Fibroblast of mammary gland (primary cell): Measurements from ENCODE around the gene RFTN1.

ENCODE experiments used
- DNase-seq: peaks from one replicate; pipeline ENCODE4 v3.0.0-alpha.2; 2010; ENCODE audit warnings: low read depth
- H3K4me3 ChIP-seq: 2 replicates; pipeline ENCODE4 v1.5.1; 2011; ENCODE audit warnings: low read depth, mild to moderate bottlenecking, low read length, moderate library complexity; ENCODE audit not compliant: control insufficient read depth
- TF ChIP-seq, protein P1 (sequence below): conservative IDR thresholded peaks from 2 replicates; pipeline ENCODE4 v1.5.1; 2011; ENCODE audit warnings: low read depth, low read length, inconsistent platforms; ENCODE audit not compliant: control insufficient read depth, insufficient read depth

The RFTN1 gene

DNA sequence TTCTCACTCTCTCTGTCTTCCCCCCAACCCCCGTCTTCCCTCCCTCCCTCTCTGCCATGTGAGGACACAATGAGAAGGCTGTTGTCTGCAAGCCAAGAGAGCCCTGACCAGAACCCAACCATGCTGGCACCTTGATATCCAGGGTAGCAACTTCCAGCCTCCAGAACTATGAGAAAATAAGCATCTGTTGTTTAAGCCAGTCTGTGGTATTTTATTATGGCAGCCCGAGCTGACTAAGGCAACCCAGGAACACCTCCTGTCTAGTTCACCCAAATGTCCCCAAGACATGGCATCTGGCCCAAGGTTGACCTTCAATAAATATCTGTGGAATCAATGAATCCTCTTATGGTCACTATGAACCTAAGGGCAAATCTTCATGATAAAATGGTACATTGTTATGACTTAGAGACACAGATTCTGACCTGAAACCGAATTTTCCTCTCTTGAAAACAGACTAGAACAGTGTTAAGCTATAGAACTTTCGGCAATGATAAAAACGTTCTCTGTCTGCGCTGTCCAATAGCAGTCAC lies 26.5 kb downstream of the RFTN1 start:
- no peak overlapping the region for H3K4me3 ChIP-seq
- DNase-seq = no peak
- TF ChIP-seq, protein P1, sequence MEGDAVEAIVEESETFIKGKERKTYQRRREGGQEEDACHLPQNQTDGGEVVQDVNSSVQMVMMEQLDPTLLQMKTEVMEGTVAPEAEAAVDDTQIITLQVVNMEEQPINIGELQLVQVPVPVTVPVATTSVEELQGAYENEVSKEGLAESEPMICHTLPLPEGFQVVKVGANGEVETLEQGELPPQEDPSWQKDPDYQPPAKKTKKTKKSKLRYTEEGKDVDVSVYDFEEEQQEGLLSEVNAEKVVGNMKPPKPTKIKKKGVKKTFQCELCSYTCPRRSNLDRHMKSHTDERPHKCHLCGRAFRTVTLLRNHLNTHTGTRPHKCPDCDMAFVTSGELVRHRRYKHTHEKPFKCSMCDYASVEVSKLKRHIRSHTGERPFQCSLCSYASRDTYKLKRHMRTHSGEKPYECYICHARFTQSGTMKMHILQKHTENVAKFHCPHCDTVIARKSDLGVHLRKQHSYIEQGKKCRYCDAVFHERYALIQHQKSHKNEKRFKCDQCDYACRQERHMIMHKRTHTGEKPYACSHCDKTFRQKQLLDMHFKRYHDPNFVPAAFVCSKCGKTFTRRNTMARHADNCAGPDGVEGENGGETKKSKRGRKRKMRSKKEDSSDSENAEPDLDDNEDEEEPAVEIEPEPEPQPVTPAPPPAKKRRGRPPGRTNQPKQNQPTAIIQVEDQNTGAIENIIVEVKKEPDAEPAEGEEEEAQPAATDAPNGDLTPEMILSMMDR = no peak

DNA sequence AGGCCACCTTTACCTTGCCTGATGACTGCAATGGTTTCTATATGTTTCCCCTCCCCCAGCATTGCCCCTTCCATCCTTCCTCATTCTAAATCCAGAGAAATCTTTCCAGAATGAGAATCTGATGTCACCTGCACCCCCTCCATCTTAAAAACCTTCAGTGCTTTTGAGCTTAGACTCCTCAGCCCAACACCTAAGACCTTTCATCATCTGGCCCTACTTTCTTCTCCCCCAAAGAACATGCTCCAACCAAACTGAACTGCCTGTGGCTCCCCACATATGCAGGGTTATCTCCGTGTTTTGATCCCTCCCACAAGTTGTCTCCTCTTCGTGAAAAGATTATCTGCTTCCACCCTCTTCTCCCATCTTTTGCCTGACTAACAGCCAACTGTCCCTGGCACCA lies 27.3 kb downstream of the RFTN1 start:
- H3K4me3 ChIP-seq = no peak overlapping the region
- DNase-seq = no peak
- TF ChIP-seq, protein P1 = no peak

DNA sequence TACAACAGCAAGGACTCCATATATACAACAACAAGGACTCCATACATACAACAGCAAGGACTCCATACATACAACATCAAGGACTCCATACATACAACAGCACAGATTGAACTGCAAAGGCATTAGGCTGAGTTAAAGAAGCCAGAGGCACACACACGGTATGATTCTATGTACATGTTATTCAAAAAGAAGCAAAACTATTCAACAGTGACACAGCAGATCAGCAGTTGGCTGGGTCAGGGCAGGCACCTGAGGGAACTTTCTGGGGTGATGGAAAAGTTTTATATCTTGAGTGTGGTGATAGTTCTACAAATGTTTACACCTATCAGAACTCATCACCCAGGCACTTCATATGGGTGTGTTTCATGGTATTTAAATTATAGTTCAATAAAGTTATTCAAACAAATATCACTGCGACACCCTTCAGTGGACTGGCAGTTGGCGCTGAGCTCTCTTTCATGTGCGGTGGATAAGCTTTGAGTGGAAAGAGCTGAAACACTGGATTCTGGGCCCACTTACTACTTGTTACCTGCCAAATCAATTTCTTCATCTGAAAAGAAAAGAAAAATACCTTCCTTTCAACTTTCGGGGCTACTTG lies 28.0 kb downstream of the RFTN1 start:
- DNase-seq = no peak
- H3K4me3 ChIP-seq = no peak overlapping the region
- TF ChIP-seq, protein P1 = no peak

DNA sequence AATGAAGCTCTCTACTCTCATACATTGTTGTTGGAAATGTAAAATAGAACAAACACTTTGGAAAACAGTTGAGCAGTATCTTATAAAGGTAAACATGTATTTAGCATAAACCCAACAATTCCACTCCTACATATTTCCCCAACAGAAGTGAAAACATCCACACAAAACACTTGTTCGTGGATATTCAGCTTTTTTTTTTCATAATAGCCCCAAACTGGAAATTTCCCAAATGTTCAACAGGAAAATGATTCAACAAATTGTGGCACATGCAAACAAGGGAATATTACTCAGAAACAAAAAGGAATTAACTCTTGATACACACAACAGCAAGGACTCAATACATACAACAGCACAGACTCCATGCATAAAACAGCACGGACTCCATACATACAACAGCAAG lies 28.5 kb downstream of the RFTN1 start:
- TF ChIP-seq, protein P1 = no peak
- DNase-seq = peak; percentile 12
- H3K4me3 ChIP-seq = no peak overlapping the region

DNA sequence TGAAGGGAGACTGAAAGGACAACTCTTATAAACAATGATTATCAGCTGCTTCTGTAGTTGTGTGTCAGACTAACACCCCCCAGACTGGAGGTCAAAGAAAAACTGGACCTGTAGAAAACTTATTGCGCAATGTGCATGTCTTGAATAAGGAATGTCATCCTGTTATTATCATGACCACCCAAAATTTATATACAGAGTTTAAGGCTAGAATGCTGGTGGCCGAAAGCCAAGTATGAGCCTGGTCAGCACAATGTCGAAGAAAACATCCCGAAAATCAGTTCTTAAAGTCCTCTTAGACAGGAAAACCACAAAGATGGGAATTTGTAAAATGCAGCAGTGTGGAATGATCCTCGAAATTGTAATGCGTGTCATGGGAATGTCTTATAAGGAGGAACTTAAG lies 29.3 kb downstream of the RFTN1 start:
- TF ChIP-seq, protein P1 = no peak
- no peak overlapping the region for H3K4me3 ChIP-seq
- peak; percentile 96 for DNase-seq

DNA sequence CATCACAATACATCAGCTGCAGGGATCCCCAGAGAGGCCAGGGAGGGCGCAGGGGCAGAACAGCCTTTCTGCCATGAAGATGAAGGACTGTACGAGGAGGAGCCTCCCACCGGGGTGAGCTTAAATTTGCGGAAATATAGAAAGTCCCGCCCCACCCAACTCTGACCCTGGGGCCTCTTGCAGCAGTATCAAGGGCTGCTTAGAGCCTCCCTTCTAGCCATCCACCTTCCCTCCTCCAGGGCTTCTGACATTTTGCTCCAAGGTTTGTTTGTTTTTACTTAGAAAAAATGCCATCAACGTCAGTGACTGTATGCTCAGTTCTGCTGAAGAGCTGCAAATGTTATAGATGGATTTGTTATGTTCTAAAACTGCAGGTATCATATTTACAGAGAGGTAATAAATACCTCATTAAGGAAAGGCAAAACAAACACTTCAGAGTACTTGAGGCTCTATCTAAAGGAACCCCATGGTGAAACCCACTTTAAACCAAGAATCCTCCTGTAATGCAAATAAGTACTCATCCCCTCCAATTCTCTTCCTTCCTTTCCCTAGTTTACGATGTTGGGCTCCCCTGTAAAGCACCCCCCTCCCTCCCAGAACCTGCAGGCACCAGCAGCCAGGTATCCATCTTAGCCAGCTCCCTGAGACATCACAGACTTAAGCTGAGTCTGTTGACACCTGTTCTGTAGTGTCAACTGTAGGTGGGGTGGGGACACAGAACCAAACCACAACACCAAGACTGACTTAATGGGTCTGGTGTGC lies 30.5 kb downstream of the RFTN1 start:
- no peak overlapping the region for H3K4me3 ChIP-seq
- no peak for DNase-seq
- TF ChIP-seq, protein P1 = no peak
